HepG2 (cell line): ENCODE data around the gene UBXN1. TPM values are rescaled to one million over a fixed set of nuclear protein-coding genes. Genes with fewer than 3 reads are reported as not detected.
A peak's percentile ranks its signal among the peaks of the same experiment; 100 is the strongest.

Experiments used
- AGO2 ChIP-seq: fragments of 200-400 bp; formaldehyde crosslinking; optimal IDR thresholded peaks from 2 replicates; pipeline ENCODE3; 2017; ENCODE audit warnings: mild to moderate bottlenecking, low read depth, low read length, moderate library complexity
- EP300 ChIP-seq, 3 experiments: sonication (generic) in 1 of 3; formaldehyde crosslinking in 1 of 3; IDR thresholded peaks; 2 replicates each; pipeline versions ENCODE4 v1.5.1 to v1.6.1; 2011 to 2020; ENCODE audit warnings: low read depth in 2 of 3, low read length in 2 of 3, borderline replicate concordance in 1 of 3, improper control_type of control experiment in 1 of 3, mild to moderate bottlenecking in 1 of 3, missing genetic modification reagents in 1 of 3, moderate library complexity in 1 of 3
- MBNL3 ChIP-seq: fragments of 250-450 bp; sonication (Bioruptor Pico); conservative IDR thresholded peaks from 2 replicates; pipeline ENCODE4 v1.8.0; 2022; ENCODE audit warnings: mild to moderate bottlenecking, inconsistent platforms
- MED1 ChIP-seq: sonication (generic); formaldehyde crosslinking; IDR thresholded peaks from 2 replicates; pipeline ENCODE4 v1.4.0; 2020; ENCODE audit warnings: missing genetic modification reagents
- NPAS2 ChIP-seq: sonication (generic); formaldehyde crosslinking; IDR thresholded peaks from 2 replicates; pipeline ENCODE4 v1.8.0; 2022; ENCODE audit warnings: mild to moderate bottlenecking, missing genetic modification reagents, borderline replicate concordance
- PRDM15 ChIP-seq: sonication (generic); formaldehyde crosslinking; IDR thresholded peaks from 2 replicates; pipeline ENCODE4 v1.4.0; 2020; ENCODE audit warnings: missing genetic modification reagents
- PRMT3 ChIP-seq: sonication (generic); formaldehyde crosslinking; IDR thresholded peaks from 2 replicates; pipeline ENCODE4 v1.8.1; 2022; ENCODE audit warnings: low read depth, mild to moderate bottlenecking, moderate library complexity, missing genetic modification reagents, borderline replicate concordance
- ZBTB37 ChIP-seq: sonication (generic); formaldehyde crosslinking; IDR thresholded peaks from 2 replicates; pipeline ENCODE4 v1.4.0; 2020; ENCODE audit warnings: mild to moderate bottlenecking, missing genetic modification reagents
- ZNF276 ChIP-seq: sonication (generic); formaldehyde crosslinking; IDR thresholded peaks from 2 replicates; pipeline ENCODE4 v1.4.0; 2020; ENCODE audit warnings: mild to moderate bottlenecking, low read depth, missing genetic modification reagents
- ZNF367 ChIP-seq: sonication (generic); formaldehyde crosslinking; IDR thresholded peaks from 2 replicates; pipeline ENCODE4 v1.4.0; 2020; ENCODE audit warnings: missing genetic modification reagents, borderline replicate concordance
- ZNF383 ChIP-seq: sonication (generic); formaldehyde crosslinking; IDR thresholded peaks from 2 replicates; pipeline ENCODE4 v1.4.0; 2020; ENCODE audit warnings: missing genetic modification reagents, mild to moderate bottlenecking, borderline replicate concordance
- ZNF496 ChIP-seq: sonication (generic); formaldehyde crosslinking; IDR thresholded peaks from 2 replicates; pipeline ENCODE4 v1.8.1; 2023; ENCODE audit warnings: mild to moderate bottlenecking, moderate library complexity, missing genetic modification reagents; ENCODE audit not compliant: insufficient replicate concordance
- ZNF546 ChIP-seq: sonication (generic); formaldehyde crosslinking; conservative IDR thresholded peaks from 2 replicates; pipeline ENCODE4 v1.8.1; 2023; ENCODE audit warnings: mild to moderate bottlenecking, missing genetic modification reagents
- ZNF564 ChIP-seq: sonication (generic); formaldehyde crosslinking; IDR thresholded peaks from 2 replicates; pipeline ENCODE4 v1.8.1; 2023; ENCODE audit warnings: mild to moderate bottlenecking, missing genetic modification reagents
- ZNF770 ChIP-seq: sonication (generic); formaldehyde crosslinking; IDR thresholded peaks from 2 replicates; pipeline ENCODE4 v1.5.0; 2020; ENCODE audit warnings: mild to moderate bottlenecking, missing genetic modification reagents
- ZZZ3 ChIP-seq: sonication (generic); formaldehyde crosslinking; IDR thresholded peaks from 2 replicates; pipeline ENCODE4 v1.4.0; 2020; ENCODE audit warnings: missing genetic modification reagents, mild to moderate bottlenecking, borderline replicate concordance
- polyA plus RNA-seq, 8 experiments: library from polyadenylated mRNA; depleted of rRNA in 3 of 8; stranded (reverse) in 7 of 8; unstranded in 1 of 8; fragments of >200 nt; fragmentation: Illumina TruSeq in 4 of 8; extraction: Trizol in 4 of 8; gene quantifications; 2 replicates each; pipeline versions ENCODE4 v1.2.1 to v1.2.3, GENCODE V29; 2011 to 2016; ENCODE audit warnings: low read depth in 4 of 8, missing spikeins in 1 of 8, mixed read lengths in 1 of 8; ENCODE audit not compliant: insufficient read depth in 1 of 8
- total RNA-seq, 5 experiments: library from RNA; depleted of rRNA; stranded (reverse); fragments of >200 nt; fragmentation: Illumina TruSeq; extraction: Trizol; gene quantifications; 2 replicates each; pipeline ENCODE4 v1.2.3, GENCODE V29; 2016; ENCODE audit warnings: low read depth in 1 of 5

UBXN1 gene
- total and polyA plus RNA-seq, 2 of the 13 experiments (the other 11 are each of a cell fraction or from before 2014, with no cell fraction given): 47.5 to 52.4 TPM

GRCh38 chr11:62727165-62727871 lies 48.4 kb upstream of the UBXN1 start, which contains the start of gene HNRNPUL2 (continued):
- peak; percentile 68; the same call in 1 of the 2 replicates for TF ChIP-seq PRMT3 (CRISPR knock-in tag)
- no peak for TF ChIP-seq ZNF496 (CRISPR knock-in tag)
- peak; percentile 81 for TF ChIP-seq AGO2
- no peak for TF ChIP-seq EP300 (IDR thresholded peaks at IDR 0.05; ENCODE audit: low read depth in 2 of 2, low read length in 2 of 2)
- TF ChIP-seq EP300 (CRISPR knock-in tag; IDR thresholded peaks at IDR 0.05; ENCODE audit: borderline replicate concordance): 0 out of 2 replicates have a peak, but pooled peaks have one; percentile 45
- TF ChIP-seq ZNF564 (CRISPR knock-in tag): peak; percentile 92
- no peak for TF ChIP-seq ZNF383
- no peak for TF ChIP-seq ZBTB37 (CRISPR knock-in tag)
- no peak; the same call in 1 of the 2 replicates for TF ChIP-seq ZNF546
- peak; percentile 71; the same call in 1 of the 2 replicates for TF ChIP-seq PRDM15
- no peak for TF ChIP-seq MBNL3
- peak; percentile 80 for TF ChIP-seq MED1 (CRISPR knock-in tag)
- peak; percentile 84; the same call in 1 of the 2 replicates for TF ChIP-seq ZNF367 (CRISPR knock-in tag)
- no peak for TF ChIP-seq ZZZ3 (CRISPR knock-in tag)
- peak; percentile 63; the same call in 1 of the 2 replicates for TF ChIP-seq ZNF770 (CRISPR knock-in tag)
- no peak for TF ChIP-seq NPAS2
- TF ChIP-seq ZNF276 (CRISPR knock-in tag): peak; percentile 95; the same call in 1 of the 2 replicates
